PC-3 (cell line): ENCODE data around the gene LSM12. TPM values are rescaled to one million over a fixed set of nuclear protein-coding genes. Genes with fewer than 3 reads are reported as not detected.

Experiments
- ATAC-seq: fragments of 200-7000 bp; cut with Tn5 transposase; 2 replicates; pipeline ENCODE4 v1.9.1; 2020; ENCODE audit warnings: mild to moderate bottlenecking, moderate library complexity
- BruUV-seq: library from RNA; stranded (reverse); fragments of 400-500 nt; replicated peaks from 2 replicates; lab custom pipeline; 2021; lab: Mats Ljungman, UMichigan
- CTCF ChIA-PET: fragments of 300-600 bp; sonication (Branson Sonifier 250); formaldehyde crosslinking; loops from one replicate; lab custom pipeline; 2022; ENCODE audit warnings: antibody characterized with exemption; lab: Charles Lee
- POLR2A ChIA-PET: fragments of 300-600 bp; sonication (Branson Sonifier 250); formaldehyde crosslinking; loops from one replicate; lab custom pipeline; 2022; ENCODE audit warnings: antibody characterized with exemption; ENCODE audit not compliant: unreplicated experiment; lab: Charles Lee
- DNase-seq: peaks from one replicate; pipeline ENCODE4 v3.0.0-alpha.2; 2015
- H2AFZ ChIP-seq: fragments of 300-600 bp; sonication (generic); 2 replicates; pipeline ENCODE4 v1.6.0; 2016; ENCODE audit warnings: antibody characterized with exemption, low read length
- H3F3A ChIP-seq: fragments of 300-600 bp; sonication (generic); one replicate; pipeline ENCODE4 v1.6.0; 2017; ENCODE audit warnings: antibody characterized with exemption, low read length, control low read depth, mild to moderate bottlenecking; ENCODE audit not compliant: unreplicated experiment
- H3K27ac ChIP-seq: fragments of 300-600 bp; sonication (generic); 2 replicates; pipeline ENCODE4 v1.5.1; 2016; ENCODE audit warnings: mild to moderate bottlenecking, low read length
- H3K27me3 ChIP-seq: fragments of 300-600 bp; sonication (generic); 2 replicates; pipeline ENCODE4 v1.6.1; 2016; ENCODE audit warnings: low read length, mixed read lengths
- H3K36me3 ChIP-seq: fragments of 300-600 bp; sonication (generic); 2 replicates; pipeline ENCODE4 v1.6.1; 2016; ENCODE audit warnings: low read depth, mixed run types, low read length, mixed read lengths
- H3K4me1 ChIP-seq: fragments of 300-600 bp; sonication (generic); 2 replicates; pipeline ENCODE4 v1.5.1; 2016; ENCODE audit warnings: low read length; ENCODE audit not compliant: insufficient read depth
- H3K4me2 ChIP-seq: fragments of 300-600 bp; sonication (generic); 2 replicates; pipeline ENCODE4 v1.6.0; 2016; ENCODE audit warnings: low read length
- H3K4me3 ChIP-seq: fragments of 300-600 bp; sonication (generic); 2 replicates; pipeline ENCODE4 v1.5.1; 2016; ENCODE audit warnings: mild to moderate bottlenecking, low read length, mixed read lengths
- H3K79me2 ChIP-seq: fragments of 300-600 bp; sonication (generic); 2 replicates; pipeline ENCODE4 v1.6.1; 2017; ENCODE audit warnings: low read length, mixed read lengths
- H3K9ac ChIP-seq: fragments of 300-600 bp; sonication (generic); 2 replicates; pipeline ENCODE4 v1.6.0; 2016; ENCODE audit warnings: mild to moderate bottlenecking, low read length
- H3K9me2 ChIP-seq: fragments of 300-600 bp; sonication (generic); replicated peaks from 2 replicates; pipeline ENCODE4 v1.6.1; 2016; ENCODE audit warnings: mixed run types, low read length, mixed read lengths
- H3K9me3 ChIP-seq: fragments of 300-600 bp; sonication (generic); 2 replicates; pipeline ENCODE4 v1.6.1; 2016; ENCODE audit warnings: low read length, mixed read lengths
- H4K20me1 ChIP-seq: fragments of 300-600 bp; sonication (generic); 2 replicates; pipeline ENCODE4 v1.6.1; 2016; ENCODE audit warnings: low read length, mixed read lengths
- CTCF ChIP-seq: fragments of 300-600 bp; sonication (generic); conservative IDR thresholded peaks from 2 replicates; pipeline ENCODE4 v1.5.1; 2017; ENCODE audit warnings: antibody characterized with exemption, low read depth, mild to moderate bottlenecking, low read length
- EZH2 ChIP-seq: fragments of 300-600 bp; sonication (generic); IDR thresholded peaks from one replicate; pipeline ENCODE4 v1.6.1; 2017; ENCODE audit warnings: antibody characterized with exemption, mild to moderate bottlenecking, low read length; ENCODE audit not compliant: unreplicated experiment
- EZH2phosphoT487 ChIP-seq: fragments of 300-600 bp; sonication (generic); IDR thresholded peaks from 2 replicates; pipeline ENCODE4 v1.6.1; 2018; ENCODE audit warnings: mild to moderate bottlenecking, antibody characterized with exemption, low read length, borderline replicate concordance
- intact Hi-C: fragments of 100-400 bp; cut with micrococcal nuclease; formaldehyde crosslinking; loops from 2 replicates; pipeline ENCODE4 v1.9.0; 2023
- total RNA-seq: library from RNA; depleted of rRNA; stranded (reverse); fragments of >200 nt; gene quantifications from 2 replicates; pipeline ENCODE4 v1.2.3, GENCODE V29; 2014

LSM12 gene
- total RNA-seq, 1 experiment from 2014 or later, result 118 TPM

DNA sequence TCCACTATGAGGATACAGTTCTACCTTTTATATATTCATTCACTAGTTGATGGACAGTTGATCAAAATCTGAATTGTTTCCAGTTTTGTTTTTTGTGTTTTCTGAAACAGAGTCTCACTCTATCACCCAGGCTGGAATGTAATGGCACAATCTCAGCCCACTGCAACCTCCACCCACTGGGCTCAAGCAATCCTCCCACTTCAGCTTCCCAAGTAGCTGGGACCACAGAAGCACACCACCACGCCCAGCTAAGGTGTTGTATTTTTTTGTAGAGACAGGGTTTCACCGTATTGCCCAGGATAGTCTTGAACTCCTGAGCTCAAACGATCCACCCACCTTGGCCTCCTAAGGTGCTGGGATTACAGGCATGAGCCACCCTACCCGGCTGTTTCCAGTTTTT, 21.0 kb downstream of the LSM12 start:
- Histone ChIP-seq H3K9ac (no peak overlapping the region), H3K4me3 (no peak overlapping the region), H3K9me3 (no peaks in the 10 kb centered on the region), H3K9me2 (no peaks in the 10 kb centered on the region), H3F3A (peaks cover 5% of the 10 kb centered on the region), H3K27me3 (no peaks in the 10 kb centered on the region), H2AFZ (no peak overlapping the region), H4K20me1 (peaks cover 40% of the 10 kb centered on the region), H3K4me2 (no peak overlapping the region), H3K27ac (no peak overlapping the region), H3K79me2 (peaks cover 90% of the 10 kb centered on the region), H3K36me3 (peaks cover 39% of the 10 kb centered on the region), H3K4me1 (peaks cover 16% of the 10 kb centered on the region)
- POLR2A ChIA-PET, result no interaction called here
- ATAC-seq, result no peak
- intact Hi-C loops, result no loop called here
- CTCF ChIA-PET, result interaction anchor here (1.7 kb wide), 1 partner anchor 123 kb away, joined by 5 read pairs; no protein-coding TSS in a partner anchor
- BruUV-seq, result no TSS peak
- TF ChIP-seq CTCF (no peak), EZH2phosphoT487 (no peak), EZH2 (no peak)
- DNase-seq, result no peak

DNA sequence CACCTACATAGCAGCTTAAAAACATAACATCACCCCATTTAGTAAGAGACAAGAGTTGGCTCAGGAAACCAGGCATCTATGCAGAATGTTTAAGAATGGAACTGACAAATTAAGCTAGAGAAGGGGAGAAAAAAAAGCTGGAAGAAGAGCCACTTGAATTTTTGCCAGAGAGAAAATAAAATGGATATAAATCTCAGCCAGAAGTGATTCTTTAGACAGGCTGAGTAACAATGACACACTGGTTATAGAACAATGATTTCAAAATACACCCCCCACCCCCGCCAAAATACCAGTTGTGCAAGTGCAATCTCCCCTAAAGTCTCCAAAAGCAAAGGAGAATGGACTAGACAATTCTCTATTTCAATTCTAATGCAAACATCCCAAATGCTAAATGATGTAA, 22.4 kb downstream of the LSM12 start:
- H3F3A ChIP-seq, result peaks cover 5% of the 10 kb centered on the region
- peak; percentile 62 for DNase-seq
- POLR2A ChIA-PET, result interaction anchor here (1.1 kb wide), 1 partner anchor 67 kb away, joined by 3 read pairs; no protein-coding TSS in a partner anchor
- H3K4me1 ChIP-seq, result peaks cover 16% of the 10 kb centered on the region
- no peaks in the 10 kb centered on the region for H3K9me2 ChIP-seq
- H3K27me3 ChIP-seq, result no peaks in the 10 kb centered on the region
- H3K36me3 ChIP-seq, result peaks cover 38% of the 10 kb centered on the region
- TF ChIP-seq CTCF, result no peak
- peaks cover 44% of the 10 kb centered on the region for H4K20me1 ChIP-seq
- BruUV-seq, result no TSS peak
- H3K4me2 ChIP-seq, result no peak overlapping the region
- H3K4me3 ChIP-seq, result no peak overlapping the region
- H3K9me3 ChIP-seq, result no peaks in the 10 kb centered on the region
- no peak overlapping the region for H3K9ac ChIP-seq
- H3K79me2 ChIP-seq, result peaks cover 87% of the 10 kb centered on the region
- no peak overlapping the region for H2AFZ ChIP-seq
- CTCF ChIA-PET, result interaction anchor here (0.7 to 1.7 kb wide), 3 partner anchors 39 to 124 kb away, joined by 3 to 7 read pairs (median 5); no protein-coding TSS in a partner anchor
- 0 out of 2 replicates have a peak overlapping the region, but pooled peaks have one; percentile 15 for H3K27ac ChIP-seq
- intact Hi-C loops, result no loop called here
- ATAC-seq, result peak; percentile 64

- Histone ChIP-seq H3K9me3 (no peaks in the 10 kb centered on the region), H3F3A (peaks cover 5% of the 10 kb centered on the region), H3K9me2 (no peaks in the 10 kb centered on the region), H3K4me2 (no peak overlapping the region), H3K36me3 (peaks cover 37% of the 10 kb centered on the region), H3K4me1 (peaks cover 16% of the 10 kb centered on the region), H3K9ac (no peak overlapping the region), H3K79me2 (peaks cover 84% of the 10 kb centered on the region), H3K27ac (no peak overlapping the region), H4K20me1 (peaks cover 39% of the 10 kb centered on the region), H3K27me3 (no peaks in the 10 kb centered on the region), H2AFZ (no peak overlapping the region), H3K4me3 (no peak overlapping the region)
- intact Hi-C loops, result no loop called here
- ChIA-PET POLR2A (interaction anchor here (1.1 kb wide), 1 partner anchor 68 kb away, joined by 3 read pairs; no protein-coding TSS in a partner anchor), CTCF (interaction anchor here (0.5 kb wide), 1 partner anchor 90 kb away, joined by 3 read pairs; no protein-coding TSS in a partner anchor)
- no peak for ATAC-seq
- no peak for DNase-seq
- BruUV-seq, result no TSS peak
- TF ChIP-seq EZH2 (no peak), EZH2phosphoT487 (no peak)
Measured at GRCh38 chr17:44043272-44043696, 23.2 kb downstream of the LSM12 start.
